COLO668 (cell line): ENCODE data around the gene KRT222.

ENCODE experiments used
- DNase-seq: peaks from one replicate; lab custom pipeline; 2025; ENCODE audit not compliant: unreplicated experiment; lab: John Stamatoyannopoulos, UW

The KRT222 gene

GRCh38 chr17:40664582-40665333 is at the start of gene KRT222:
KRT222 (minus strand) TSS chr17:40665177; CDS start chr17:40665099, 78 bp downstream.
- no peak for DNase-seq

DNA sequence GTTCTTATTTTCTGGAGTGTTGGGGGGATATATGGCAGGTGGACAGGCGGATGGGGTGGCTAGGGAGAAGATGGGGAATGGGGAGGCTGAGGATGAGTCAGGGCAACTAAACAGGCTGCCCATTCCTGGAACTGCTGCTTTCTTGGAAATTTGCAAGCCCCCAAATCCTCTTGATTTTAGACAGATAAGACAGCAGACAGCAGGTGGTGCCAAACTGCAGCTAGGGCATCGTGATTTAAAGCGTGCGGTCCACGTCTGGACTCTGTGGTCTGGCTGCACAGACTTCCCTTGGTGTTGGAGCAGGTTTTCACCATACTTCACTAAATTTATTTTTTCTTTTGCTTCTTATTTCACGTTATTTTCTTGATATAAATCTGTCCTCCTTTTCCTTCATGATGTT is 49.5 kb upstream of the KRT222 start:
- no peak for DNase-seq

DNA sequence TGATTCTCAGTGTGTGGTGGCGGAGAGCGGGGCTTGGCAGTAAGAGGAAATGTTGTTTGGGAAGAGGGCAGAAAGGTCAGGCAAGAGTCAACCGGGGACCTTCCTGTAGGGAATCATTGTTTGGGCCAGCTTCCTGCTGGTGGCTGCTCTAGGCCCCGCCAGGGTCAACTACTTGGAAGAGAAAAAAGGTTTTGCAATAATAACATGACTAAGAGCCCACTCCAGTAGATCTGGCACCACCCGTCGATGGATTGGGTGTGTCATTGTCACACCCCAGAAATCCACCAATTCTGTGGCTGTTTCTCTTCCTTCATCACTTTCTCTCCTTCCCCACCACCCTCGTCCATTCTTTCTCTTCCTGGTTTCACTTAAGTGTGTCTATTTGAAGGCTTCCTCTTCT is 42.8 kb upstream of the KRT222 start:
- DNase-seq, result no peak

GRCh38 chr17:40705584-40705983 is 40.6 kb upstream of the KRT222 start:
- no peak for DNase-seq

DNA sequence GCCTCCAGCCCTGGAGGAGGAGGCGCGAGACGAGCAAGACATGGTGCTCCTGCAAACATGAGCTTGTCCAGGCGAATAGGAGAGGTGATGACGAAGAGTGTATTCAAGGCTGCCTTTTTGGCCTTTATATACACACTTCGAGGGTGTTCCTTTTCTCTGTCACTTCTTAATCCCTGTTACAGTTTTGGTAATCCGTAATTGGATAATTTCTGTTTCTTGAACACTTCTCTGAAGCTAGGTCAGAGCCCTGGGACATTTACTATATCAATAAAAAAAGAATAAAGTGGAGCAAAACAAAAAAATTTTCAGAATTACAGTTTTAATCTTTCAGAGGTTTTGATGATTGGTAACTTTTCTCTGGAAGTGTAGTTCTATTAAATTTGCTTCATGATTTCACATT is 38.7 kb upstream of the KRT222 start, which contains the start of gene KRT24:
KRT24 (minus strand) TSS at position 101 of the 400 bp plus-strand sequence; CDS start at position 42, 59 bp downstream.
- DNase-seq, result no peak

DNA sequence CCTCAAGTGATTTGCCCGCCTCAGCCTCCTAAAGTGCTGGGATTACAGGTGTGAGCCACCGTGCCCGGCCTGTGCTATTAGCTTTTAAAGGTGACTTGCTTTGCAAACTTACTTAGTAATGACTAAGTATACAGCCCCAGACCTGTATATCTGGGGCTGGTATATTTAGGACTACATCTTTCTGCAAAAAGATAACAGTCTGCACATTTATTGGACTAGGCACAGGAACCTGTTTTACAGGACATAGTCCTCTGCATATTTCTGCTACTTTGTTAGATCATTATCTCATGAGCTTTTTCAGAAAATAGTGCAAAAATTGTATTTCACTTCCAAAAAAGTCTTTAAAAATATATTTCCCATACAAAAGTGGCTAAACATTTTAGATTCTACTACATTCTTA is 37.3 kb upstream of the KRT222 start:
- no peak for DNase-seq

DNA sequence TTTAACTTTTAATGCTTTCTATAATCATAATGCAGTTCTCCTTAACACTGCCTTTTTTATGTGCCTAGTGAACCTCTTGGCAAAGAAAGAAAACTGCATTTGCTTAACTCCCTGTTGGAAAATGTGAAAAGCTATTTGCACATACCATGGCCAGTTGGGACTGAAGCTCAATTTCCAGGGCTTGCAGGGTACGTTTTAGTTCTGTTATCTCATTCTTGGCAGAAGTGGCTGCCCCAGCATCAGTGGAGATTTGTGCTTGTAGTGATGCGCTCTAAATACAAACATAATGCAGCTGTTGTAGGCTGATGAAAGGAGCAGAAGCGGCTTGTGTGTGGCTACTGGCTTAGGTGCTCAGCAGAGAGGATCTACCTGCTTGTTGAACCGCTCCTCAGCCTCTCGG is 34.9 kb upstream of the KRT222 start:
- no peak for DNase-seq

DNA sequence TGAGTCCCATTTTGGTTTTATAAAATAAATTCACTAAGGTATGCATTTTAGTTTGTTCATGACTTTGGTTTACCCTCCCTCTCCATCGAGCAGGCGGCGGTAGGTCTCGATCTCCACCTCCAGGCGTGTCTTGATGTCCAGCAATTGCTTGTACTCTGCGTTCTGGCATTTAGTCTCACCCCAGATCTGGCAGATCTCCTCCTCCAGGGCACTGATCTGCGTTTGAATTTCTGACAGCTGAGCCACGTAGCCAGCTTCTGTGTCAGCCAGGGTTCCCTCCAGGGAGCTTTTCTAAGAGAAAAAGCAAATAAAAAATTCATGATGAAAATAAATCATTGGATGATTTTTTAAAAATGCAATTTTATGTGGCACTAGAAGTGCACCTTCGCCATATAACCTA is 34.4 kb upstream of the KRT222 start:
- no peak for DNase-seq

DNA sequence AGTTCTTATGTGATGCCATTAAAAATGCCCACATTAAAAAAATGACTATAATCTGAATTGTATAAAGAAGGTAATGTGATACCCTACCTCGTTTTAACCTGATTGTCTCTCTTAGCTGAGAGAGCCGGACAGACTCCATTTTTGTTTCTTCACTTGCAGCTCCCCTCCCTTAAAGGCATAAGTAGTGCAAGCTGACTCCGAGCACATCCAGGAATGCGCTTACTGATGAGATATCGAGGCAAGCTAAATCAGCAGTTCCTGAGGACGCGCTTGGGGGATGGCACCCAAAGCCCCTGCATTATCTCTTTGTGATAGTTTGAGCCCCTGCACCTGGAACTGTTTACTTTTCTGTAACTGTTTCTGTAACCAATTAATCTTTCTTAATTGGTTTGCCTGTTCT is 32.3 kb upstream of the KRT222 start:
- DNase-seq, result no peak

DNA sequence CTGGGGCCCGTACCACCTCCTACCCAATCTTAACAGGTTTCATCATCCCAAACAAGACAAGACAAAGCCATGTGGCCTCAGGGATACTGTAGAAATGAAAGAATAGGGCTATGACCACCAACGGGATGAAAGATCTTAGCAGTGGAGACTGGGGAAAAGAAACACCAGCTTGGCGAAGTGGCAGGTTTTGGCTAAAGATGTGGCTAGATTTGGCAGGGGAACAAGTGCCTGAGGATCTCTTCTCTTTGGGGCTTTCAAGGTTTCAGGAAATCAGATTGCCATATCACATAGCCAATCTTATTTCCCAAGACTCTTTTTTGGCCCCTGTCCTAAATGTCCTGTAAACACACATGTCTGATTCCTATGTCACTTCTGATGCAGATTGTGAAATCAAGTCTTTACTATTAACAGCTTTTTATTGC is 31.7 kb upstream of the KRT222 start:
- no peak for DNase-seq

DNA sequence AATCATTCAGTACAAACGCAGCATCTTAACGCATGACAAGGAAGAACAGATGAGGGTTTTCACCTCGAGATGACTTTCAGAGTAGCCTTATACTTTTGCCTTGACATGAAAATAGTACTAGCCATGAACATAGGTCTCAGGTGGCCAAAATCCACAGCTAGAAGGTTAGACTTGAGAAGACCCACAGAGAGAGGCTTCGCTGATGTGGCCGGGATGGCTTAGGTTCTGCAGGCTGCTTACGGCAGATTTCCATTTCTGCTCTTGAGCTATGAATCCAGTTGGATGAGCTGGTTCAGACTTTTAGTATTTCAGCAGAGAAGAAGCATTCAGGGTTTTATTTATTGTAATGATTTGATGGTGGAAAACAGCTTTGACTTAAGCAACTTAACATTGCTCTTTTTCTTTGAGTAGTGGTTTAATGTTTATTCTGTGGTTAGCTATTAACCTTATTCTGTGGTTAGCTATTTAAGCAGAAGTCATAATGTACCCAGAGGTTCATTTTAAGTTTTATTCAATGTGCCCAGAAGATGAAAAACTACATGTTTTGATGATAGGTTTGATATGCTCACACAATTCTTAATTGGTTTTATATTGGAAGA is 31.0 kb upstream of the KRT222 start:
- DNase-seq, result no peak

DNA sequence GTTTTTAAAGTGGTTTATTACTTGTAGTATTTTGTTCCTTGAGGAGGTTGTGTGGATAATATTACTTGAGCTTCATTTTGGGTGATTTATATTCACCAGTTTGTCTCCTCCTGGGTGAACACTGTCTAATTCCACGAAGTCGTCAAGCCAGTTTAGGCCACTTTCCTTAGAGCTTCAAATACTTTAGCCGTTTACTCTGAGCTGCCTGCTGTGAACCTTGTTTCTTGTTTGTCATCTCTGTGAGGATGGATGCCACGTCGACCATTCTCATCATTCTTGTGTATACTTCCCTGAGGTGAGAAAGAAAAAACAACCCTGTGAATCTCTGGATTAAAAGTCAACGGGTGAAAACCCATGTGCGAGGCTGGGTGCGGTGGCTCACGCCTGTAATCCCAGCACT is 29.6 kb upstream of the KRT222 start:
- DNase-seq, result no peak

- DNase-seq, result no peak
Observed at GRCh38 chr17:40687106-40687505, 22.1 kb upstream of the KRT222 start.

- no peak for DNase-seq
Observed at GRCh38 chr17:40686192-40686591, 21.2 kb upstream of the KRT222 start.

DNA sequence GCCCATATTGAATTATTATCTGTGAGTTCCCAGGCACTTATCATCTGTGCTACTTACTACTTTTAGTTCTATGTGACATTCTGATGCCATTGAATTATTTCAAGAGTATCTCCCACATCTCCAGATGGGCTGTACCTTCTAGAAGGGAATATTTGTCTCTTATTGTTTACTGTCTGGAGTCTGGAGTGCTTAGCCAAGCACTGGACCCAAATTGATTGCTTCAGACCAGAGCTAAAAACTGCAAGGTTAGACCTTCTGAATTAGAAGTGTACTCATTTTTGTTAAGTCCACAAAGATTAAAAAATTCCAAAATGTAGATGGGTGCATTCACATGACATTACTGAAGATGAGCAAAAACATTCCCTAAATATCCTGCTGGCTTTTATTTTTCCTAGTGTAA is 16.0 kb upstream of the KRT222 start:
- DNase-seq, result no peak

- DNase-seq, result no peak
Observed at GRCh38 chr17:40679523-40679907, 14.5 kb upstream of the KRT222 start.

DNA sequence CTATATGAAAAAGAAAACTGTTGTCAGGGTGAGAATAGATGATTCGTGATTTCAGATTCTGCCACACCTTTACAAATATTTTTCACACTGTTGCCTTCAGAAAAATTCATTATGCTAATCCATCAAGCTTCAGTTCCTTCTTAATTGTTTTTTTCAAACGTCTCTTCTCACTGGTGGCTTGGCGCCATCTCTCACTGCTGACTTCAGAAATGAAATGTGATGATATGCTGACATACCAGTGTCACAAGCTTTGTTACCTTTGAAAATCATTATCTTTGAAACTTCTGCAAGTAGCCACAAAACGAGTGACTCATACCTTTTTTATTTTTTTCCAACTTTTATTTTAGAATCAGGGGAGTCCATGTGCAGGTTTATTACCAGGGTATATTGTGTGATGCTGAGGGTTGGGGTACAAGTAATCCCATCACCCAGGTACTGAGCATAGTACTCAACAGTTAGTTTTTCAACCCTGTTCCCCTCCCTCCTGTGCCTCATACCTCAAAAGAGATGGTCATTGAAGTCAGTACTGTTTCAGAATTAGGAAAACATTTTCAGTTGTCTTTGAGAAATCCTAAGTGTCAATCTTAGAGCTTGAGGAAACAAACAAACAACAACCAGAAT is 14.0 kb upstream of the KRT222 start:
- DNase-seq, result no peak

GRCh38 chr17:40675905-40676304 is 10.9 kb upstream of the KRT222 start:
- no peak for DNase-seq

GRCh38 chr17:40672654-40673053 is 7.7 kb upstream of the KRT222 start:
- no peak for DNase-seq

DNA sequence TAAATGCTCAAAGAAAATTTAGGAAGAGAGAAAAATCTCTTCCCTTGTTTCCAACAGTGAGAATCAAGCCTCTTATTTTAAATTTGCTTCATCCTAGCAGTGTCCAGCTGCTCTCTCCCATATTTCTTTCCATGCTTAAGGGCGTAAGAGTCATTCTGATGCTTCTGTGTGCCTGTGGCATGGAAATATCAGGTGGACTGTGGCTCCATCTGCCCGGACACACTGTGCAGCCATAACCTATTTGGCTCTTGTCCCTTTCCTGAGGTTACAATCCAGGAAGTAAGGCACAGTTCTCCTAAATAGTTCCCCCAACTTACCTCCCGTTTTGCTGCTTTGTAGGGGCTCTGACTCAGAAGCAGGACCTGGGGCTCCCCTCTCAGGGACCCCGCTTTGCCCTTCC is 6.3 kb upstream of the KRT222 start:
- no peak for DNase-seq

DNA sequence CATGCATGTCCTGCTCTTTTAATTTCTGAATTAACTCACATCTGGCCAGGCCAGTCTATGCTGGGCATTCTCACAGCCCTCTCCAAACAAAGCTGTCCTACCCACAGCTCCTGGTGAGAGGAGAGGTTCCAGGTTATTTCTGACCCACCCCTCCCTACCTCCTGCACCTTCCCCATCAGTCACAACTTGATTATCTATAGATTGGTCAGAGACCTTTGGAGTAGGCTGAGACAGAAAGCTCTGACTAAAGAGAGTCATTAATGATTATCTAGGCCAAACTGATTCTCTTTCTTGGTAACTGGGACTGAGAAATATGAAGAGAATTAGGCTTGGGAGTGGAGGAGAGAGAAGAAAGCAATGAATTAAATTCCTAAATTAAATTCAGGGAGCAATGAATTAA is 1.4 kb upstream of the KRT222 start:
- no peak for DNase-seq

DNA sequence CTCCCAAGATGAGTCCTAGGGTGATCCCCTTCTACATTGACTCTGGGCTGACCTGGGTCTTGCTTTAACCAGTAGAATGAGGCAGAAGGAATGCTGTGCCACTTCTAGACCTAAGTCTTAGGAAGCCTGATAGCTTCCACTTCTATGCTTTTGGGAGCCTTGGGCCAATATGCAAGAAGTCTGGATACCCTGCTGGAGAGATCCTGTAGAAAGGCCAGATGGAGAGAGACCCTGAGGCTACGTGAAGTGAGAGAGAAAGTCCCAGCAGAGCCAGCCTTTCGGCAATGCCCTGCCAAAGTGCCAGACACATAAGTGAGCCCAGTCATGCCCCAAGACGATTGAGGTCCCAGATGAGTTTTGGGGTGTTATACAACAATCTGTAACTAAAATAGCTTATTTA is 1.7 kb downstream of the KRT222 start:
- no peak for DNase-seq
